RWPE1 (cell line): ENCODE measurements around the gene TNS4.

Experiments used
- CTCF ChIA-PET: fragments of 350-600 bp; sonication (Branson Sonifier 250); formaldehyde crosslinking; extraction: SDS; loops from one replicate; lab custom pipeline; 2021; lab: Yijun Ruan, JAX
- POLR2A ChIA-PET: fragments of 400-600 bp; formaldehyde crosslinking; extraction: SDS; loops from one replicate; lab custom pipeline; 2020; ENCODE audit warnings: antibody characterized with exemption; ENCODE audit not compliant: low non-redundant PET; lab: Yijun Ruan, JAX
- DNase-seq: peaks from one replicate; pipeline ENCODE4 v3.0.0; 2012; ENCODE audit warnings: low spot score
- H3K27ac ChIP-seq: fragments of 450-650 bp; 2 replicates; pipeline ENCODE4 v1.5.1; 2017
- TF ChIP-seq, protein P1 (sequence below): fragments of 450-650 bp; conservative IDR thresholded peaks from 2 replicates; pipeline ENCODE4 v1.5.1; 2017; ENCODE audit warnings: low read depth, mild to moderate bottlenecking

TNS4 gene

DNA sequence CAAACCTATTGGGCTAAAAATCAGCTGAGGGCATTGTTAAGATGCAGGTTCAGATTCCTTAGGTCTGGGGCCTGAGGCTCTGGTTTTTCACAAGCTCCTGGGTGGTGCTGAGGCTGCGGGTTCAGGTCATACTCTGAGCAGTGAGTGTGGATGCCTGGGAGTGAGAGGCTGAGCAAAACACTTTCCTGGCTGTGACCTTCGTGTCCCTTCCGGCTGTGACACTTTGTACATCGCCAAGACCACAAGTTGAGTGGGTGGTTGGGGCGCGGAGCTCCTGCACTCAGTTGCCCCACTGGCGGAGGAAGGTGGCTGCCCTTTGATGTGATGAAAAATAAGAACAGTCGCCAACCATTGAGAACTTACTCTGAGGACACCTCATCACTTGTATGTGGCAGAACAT is 39.0 kb upstream of the TNS4 start:
- CTCF ChIA-PET = interaction anchor here (0.6 to 1.2 kb wide), 3 partner anchors 20 to 1126 kb away, joined by 3 to 6 read pairs (median 4); no protein-coding TSS in a partner anchor
- no peak for DNase-seq
- TF ChIP-seq, protein P1, sequence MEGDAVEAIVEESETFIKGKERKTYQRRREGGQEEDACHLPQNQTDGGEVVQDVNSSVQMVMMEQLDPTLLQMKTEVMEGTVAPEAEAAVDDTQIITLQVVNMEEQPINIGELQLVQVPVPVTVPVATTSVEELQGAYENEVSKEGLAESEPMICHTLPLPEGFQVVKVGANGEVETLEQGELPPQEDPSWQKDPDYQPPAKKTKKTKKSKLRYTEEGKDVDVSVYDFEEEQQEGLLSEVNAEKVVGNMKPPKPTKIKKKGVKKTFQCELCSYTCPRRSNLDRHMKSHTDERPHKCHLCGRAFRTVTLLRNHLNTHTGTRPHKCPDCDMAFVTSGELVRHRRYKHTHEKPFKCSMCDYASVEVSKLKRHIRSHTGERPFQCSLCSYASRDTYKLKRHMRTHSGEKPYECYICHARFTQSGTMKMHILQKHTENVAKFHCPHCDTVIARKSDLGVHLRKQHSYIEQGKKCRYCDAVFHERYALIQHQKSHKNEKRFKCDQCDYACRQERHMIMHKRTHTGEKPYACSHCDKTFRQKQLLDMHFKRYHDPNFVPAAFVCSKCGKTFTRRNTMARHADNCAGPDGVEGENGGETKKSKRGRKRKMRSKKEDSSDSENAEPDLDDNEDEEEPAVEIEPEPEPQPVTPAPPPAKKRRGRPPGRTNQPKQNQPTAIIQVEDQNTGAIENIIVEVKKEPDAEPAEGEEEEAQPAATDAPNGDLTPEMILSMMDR = no peak
- H3K27ac ChIP-seq = peak overlapping the region; percentile 96
- POLR2A ChIA-PET = no interaction called here

DNA sequence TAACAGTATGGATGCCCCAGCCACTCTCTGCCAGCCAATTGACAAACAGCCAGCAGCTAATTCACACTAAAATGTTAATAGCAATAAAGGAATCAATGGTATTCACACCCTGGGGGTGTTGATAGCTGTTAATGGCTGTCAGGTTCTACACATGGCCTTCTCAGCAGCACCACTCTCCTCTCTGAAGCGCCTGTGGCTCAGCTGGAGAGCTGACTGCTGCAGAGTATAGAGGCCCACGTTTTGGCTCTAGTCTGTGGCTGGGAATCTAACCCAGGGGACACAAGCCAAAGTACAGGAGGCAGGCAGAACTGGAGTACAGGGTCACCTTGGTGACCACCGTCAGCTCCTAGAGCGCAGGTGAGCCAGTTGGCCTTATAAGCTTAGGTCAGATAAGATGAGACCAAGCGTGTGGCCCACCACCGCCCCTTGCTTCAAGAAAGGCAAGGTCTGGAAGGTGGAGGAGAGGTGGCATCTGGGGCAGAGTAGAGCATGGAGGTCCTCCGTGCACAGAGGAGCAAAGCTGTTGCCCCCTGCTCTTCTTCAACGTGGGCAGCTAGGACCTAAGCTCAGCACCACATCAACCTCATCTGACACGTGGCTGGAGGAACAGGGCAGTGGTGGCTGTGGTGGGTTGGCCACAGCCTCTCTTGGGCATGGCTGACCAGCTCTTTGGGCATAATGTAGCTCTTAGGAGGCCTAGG is 38.4 kb upstream of the TNS4 start:
- ChIA-PET CTCF (interaction anchor here (0.6 to 1.2 kb wide), 3 partner anchors 21 to 1127 kb away, joined by 3 to 6 read pairs (median 4); no protein-coding TSS in a partner anchor), POLR2A (no interaction called here)
- DNase-seq = no peak
- H3K27ac ChIP-seq = peak overlapping the region; percentile 96
- TF ChIP-seq, protein P1 = no peak

DNA sequence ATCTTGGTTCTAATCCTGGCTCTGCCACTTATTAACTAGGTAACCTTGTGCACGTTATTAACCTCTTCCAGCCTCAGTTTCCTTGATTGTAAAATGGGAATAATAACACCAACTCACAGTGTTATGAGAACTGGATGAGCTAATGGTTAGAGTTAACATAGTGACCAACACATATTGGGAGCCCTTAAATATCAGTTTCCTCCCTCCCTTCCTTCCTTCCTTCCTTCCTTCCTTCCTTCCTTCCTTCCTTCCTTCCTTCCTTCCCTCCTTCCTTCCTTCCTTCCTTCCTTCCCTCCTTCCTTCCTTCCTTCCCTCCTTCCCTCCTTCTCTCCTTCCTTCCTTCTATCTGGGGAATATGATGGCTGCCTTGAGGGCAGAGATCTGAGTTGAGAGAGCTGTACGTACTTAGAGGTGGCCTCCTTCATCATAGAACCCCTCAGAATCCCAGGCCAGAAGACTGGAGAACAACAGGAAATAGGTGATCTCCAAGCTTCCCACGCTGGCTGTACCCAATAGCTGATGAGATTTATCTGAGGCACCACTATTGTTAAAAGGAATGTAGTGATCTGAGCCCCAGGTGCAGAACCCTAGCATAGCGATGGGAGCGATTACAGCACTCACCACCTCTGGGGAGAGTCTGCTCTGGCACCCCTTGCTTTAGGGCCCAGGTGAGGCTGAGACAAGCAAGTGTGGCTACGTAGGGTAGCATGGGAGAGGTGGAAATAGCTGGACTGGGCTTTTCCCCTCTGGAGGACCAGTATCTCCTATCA is 37.7 kb upstream of the TNS4 start:
- ChIA-PET CTCF (interaction anchor here (0.7 to 1.2 kb wide), 3 partner anchors 9 to 21 kb away, joined by 4 to 6 read pairs (median 5); no protein-coding TSS in a partner anchor), POLR2A (no interaction called here)
- TF ChIP-seq, protein P1 = no peak
- H3K27ac ChIP-seq = peak overlapping the region; percentile 96
- no peak for DNase-seq

DNA sequence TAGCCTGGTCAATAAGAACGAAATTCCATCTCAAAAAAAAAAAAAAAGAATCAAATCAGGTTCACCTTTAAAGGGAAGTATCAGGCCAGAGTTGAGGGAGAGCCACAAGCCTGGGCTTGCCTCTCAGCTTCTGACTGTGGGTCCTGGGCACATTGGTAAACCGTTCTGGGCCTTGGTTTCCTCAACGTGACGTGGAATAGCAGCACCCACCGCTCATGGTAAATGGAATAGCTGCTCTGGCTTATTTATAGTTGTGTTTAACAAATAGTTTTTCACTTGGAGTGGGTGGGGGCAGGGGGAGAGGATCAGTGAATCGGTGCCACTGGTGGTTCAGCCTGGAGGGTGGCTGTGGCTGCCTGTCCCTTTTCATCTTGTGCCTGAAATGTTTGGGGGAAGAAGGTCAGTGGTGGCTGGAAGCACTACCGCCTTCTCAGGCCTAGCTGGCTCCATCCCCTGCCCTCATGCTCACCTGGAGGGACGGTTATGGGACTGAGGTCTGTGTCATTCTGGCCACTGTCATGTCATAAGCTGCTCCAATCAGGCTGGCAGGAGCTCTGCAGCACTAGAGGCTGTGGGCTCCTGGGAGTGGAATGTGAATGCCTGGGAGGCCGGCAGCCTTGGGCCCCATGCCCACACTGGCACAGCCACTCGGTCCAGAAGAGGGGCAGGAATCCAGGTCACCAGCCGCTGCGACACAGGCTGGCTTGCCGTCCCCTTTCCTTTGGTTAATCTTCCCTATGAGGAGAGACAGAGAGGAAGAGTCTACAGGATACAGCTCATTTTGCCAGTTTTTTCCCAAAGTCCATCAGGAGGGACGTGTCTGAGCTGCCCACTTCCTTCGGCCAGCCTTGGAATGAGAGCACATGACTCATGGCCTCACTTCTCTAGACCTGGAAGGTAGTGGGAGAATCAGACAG is 36.9 kb upstream of the TNS4 start:
- ChIA-PET CTCF (interaction anchor here (0.7 to 1.0 kb wide), 3 partner anchors 9 to 61 kb away, joined by 3 to 5 read pairs (median 4); no protein-coding TSS in a partner anchor), POLR2A (interaction anchor here (0.8 kb wide), 1 partner anchor 15 kb away, joined by 5 read pairs; no protein-coding TSS in a partner anchor)
- TF ChIP-seq, protein P1 = no peak
- H3K27ac ChIP-seq = peak overlapping the region; percentile 78
- no peak for DNase-seq

DNA sequence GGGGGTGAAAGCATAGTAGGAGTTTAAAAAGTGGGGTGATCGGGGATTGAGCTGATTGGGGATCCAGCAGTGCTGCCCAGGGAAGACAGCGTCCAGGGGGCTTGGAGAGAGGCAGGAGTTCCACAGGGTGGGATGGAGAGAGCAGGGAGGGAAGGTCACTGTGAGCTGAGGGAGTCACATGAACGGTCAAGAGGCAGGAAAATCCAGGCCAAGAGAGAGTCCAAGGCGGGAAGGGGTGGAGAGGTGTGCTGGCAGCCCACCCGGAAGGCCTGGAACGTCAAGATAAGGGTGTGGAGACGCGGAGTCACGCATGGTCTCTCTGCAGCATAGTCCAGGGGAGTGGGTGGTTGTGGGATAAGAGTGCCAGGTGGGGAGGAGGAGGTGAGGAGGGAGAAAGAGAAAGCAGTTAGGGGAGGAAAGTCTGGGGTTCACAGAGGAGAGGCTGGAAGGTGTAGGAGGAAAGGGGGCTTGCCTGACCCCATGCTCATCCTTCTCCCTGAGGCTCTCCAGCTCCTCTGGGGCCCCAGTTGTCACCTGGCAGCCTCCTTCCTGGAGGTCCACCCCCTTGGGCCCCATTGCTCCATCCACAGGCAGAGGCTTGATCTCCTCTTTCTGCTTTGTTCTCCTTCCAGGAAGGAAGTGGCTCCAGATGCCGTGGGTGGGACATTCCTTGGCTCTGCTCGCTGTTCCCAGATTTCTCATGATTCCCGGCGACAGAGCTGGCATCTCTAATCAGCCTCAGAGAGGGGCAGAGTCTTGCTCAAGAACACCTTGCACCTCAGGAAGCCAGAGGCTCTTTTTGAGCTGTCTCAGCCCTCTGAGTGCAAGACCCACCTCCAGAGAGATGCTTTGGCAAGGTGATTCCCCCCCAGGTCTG is 35.1 kb upstream of the TNS4 start:
- POLR2A ChIA-PET = no interaction called here
- no peak for DNase-seq
- H3K27ac ChIP-seq = peak overlapping the region; percentile 78
- CTCF ChIA-PET = interaction anchor here (0.5 kb wide), 1 partner anchor 95 kb away, joined by 3 read pairs; no protein-coding TSS in a partner anchor
- TF ChIP-seq, protein P1 = no peak
